PC-3 (cell line): ENCODE measurements around the gene CST11. TPM values are rescaled to one million over a fixed set of nuclear protein-coding genes. Genes with fewer than 3 reads are reported as not detected.

ENCODE experiments used
- ATAC-seq: fragments of 200-7000 bp; cut with Tn5 transposase; 2 replicates; pipeline ENCODE4 v1.9.1; 2020; ENCODE audit warnings: mild to moderate bottlenecking, moderate library complexity
- BruUV-seq: library from RNA; stranded (reverse); fragments of 400-500 nt; replicated peaks from 2 replicates; lab custom pipeline; 2021; lab: Mats Ljungman, UMichigan
- CTCF ChIA-PET: fragments of 300-600 bp; sonication (Branson Sonifier 250); formaldehyde crosslinking; loops from one replicate; lab custom pipeline; 2022; ENCODE audit warnings: antibody characterized with exemption; lab: Charles Lee
- POLR2A ChIA-PET: fragments of 300-600 bp; sonication (Branson Sonifier 250); formaldehyde crosslinking; loops from one replicate; lab custom pipeline; 2022; ENCODE audit warnings: antibody characterized with exemption; ENCODE audit not compliant: unreplicated experiment; lab: Charles Lee
- DNase-seq: peaks from one replicate; pipeline ENCODE4 v3.0.0-alpha.2; 2015
- H2AFZ ChIP-seq: fragments of 300-600 bp; sonication (generic); 2 replicates; pipeline ENCODE4 v1.6.0; 2016; ENCODE audit warnings: antibody characterized with exemption, low read length
- H3F3A ChIP-seq: fragments of 300-600 bp; sonication (generic); one replicate; pipeline ENCODE4 v1.6.0; 2017; ENCODE audit warnings: antibody characterized with exemption, low read length, control low read depth, mild to moderate bottlenecking; ENCODE audit not compliant: unreplicated experiment
- H3K27ac ChIP-seq: fragments of 300-600 bp; sonication (generic); 2 replicates; pipeline ENCODE4 v1.5.1; 2016; ENCODE audit warnings: mild to moderate bottlenecking, low read length
- H3K27me3 ChIP-seq: fragments of 300-600 bp; sonication (generic); 2 replicates; pipeline ENCODE4 v1.6.1; 2016; ENCODE audit warnings: low read length, mixed read lengths
- H3K36me3 ChIP-seq: fragments of 300-600 bp; sonication (generic); 2 replicates; pipeline ENCODE4 v1.6.1; 2016; ENCODE audit warnings: low read depth, mixed run types, low read length, mixed read lengths
- H3K4me1 ChIP-seq: fragments of 300-600 bp; sonication (generic); 2 replicates; pipeline ENCODE4 v1.5.1; 2016; ENCODE audit warnings: low read length; ENCODE audit not compliant: insufficient read depth
- H3K4me2 ChIP-seq: fragments of 300-600 bp; sonication (generic); 2 replicates; pipeline ENCODE4 v1.6.0; 2016; ENCODE audit warnings: low read length
- H3K4me3 ChIP-seq: fragments of 300-600 bp; sonication (generic); 2 replicates; pipeline ENCODE4 v1.5.1; 2016; ENCODE audit warnings: mild to moderate bottlenecking, low read length, mixed read lengths
- H3K79me2 ChIP-seq: fragments of 300-600 bp; sonication (generic); 2 replicates; pipeline ENCODE4 v1.6.1; 2017; ENCODE audit warnings: low read length, mixed read lengths
- H3K9ac ChIP-seq: fragments of 300-600 bp; sonication (generic); 2 replicates; pipeline ENCODE4 v1.6.0; 2016; ENCODE audit warnings: mild to moderate bottlenecking, low read length
- H3K9me2 ChIP-seq: fragments of 300-600 bp; sonication (generic); replicated peaks from 2 replicates; pipeline ENCODE4 v1.6.1; 2016; ENCODE audit warnings: mixed run types, low read length, mixed read lengths
- H3K9me3 ChIP-seq: fragments of 300-600 bp; sonication (generic); 2 replicates; pipeline ENCODE4 v1.6.1; 2016; ENCODE audit warnings: low read length, mixed read lengths
- H4K20me1 ChIP-seq: fragments of 300-600 bp; sonication (generic); 2 replicates; pipeline ENCODE4 v1.6.1; 2016; ENCODE audit warnings: low read length, mixed read lengths
- CTCF ChIP-seq: fragments of 300-600 bp; sonication (generic); conservative IDR thresholded peaks from 2 replicates; pipeline ENCODE4 v1.5.1; 2017; ENCODE audit warnings: antibody characterized with exemption, low read depth, mild to moderate bottlenecking, low read length
- EZH2 ChIP-seq: fragments of 300-600 bp; sonication (generic); IDR thresholded peaks from one replicate; pipeline ENCODE4 v1.6.1; 2017; ENCODE audit warnings: antibody characterized with exemption, mild to moderate bottlenecking, low read length; ENCODE audit not compliant: unreplicated experiment
- EZH2phosphoT487 ChIP-seq: fragments of 300-600 bp; sonication (generic); IDR thresholded peaks from 2 replicates; pipeline ENCODE4 v1.6.1; 2018; ENCODE audit warnings: mild to moderate bottlenecking, antibody characterized with exemption, low read length, borderline replicate concordance
- intact Hi-C: fragments of 100-400 bp; cut with micrococcal nuclease; formaldehyde crosslinking; loops from 2 replicates; pipeline ENCODE4 v1.9.0; 2023
- total RNA-seq: library from RNA; depleted of rRNA; stranded (reverse); fragments of >200 nt; gene quantifications from 2 replicates; pipeline ENCODE4 v1.2.3, GENCODE V29; 2014

The CST11 gene
- total RNA-seq, 1 experiment from 2014 or later, result not detected

DNA sequence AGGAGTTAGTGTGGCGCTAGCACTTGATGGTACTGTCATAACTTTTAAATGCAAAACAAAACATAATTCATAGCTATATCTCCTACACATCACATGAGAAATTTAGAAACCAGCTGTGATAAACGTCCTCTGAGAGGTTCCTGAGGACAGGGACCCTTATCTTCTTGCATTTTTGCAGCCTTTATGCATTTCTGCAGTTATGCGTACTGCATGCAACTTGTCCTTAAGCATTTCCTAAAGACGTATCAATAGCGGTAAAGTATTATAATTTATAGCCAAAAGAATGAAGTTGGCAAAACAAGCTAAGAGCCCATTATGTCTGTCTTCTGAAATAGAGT lies 33.0 kb downstream of the CST11 start:
- no peaks in the 10 kb centered on the region for H3K27me3 ChIP-seq
- no peaks in the 10 kb centered on the region for H3K36me3 ChIP-seq
- peak overlapping the region; percentile 14 for H3K27ac ChIP-seq
- H3F3A ChIP-seq, result no peaks in the 10 kb centered on the region
- H3K79me2 ChIP-seq, result peaks cover 64% of the 10 kb centered on the region
- DNase-seq (no peak), ATAC-seq (no peak)
- H3K4me3 ChIP-seq, result peak overlapping the region; percentile 74
- H4K20me1 ChIP-seq, result no peaks in the 10 kb centered on the region
- no peak for TF ChIP-seq CTCF
- no peak for TF ChIP-seq EZH2phosphoT487
- no peak for TF ChIP-seq EZH2
- intact Hi-C loops, result no loop called here
- peak overlapping the region; percentile 77 for H2AFZ ChIP-seq
- no peaks in the 10 kb centered on the region for H3K9me3 ChIP-seq
- peak overlapping the region; percentile 89 for H3K9ac ChIP-seq
- H3K4me2 ChIP-seq, result peak overlapping the region; percentile 81
- no peaks in the 10 kb centered on the region for H3K9me2 ChIP-seq
- no TSS peak for BruUV-seq
- peaks cover 12% of the 10 kb centered on the region for H3K4me1 ChIP-seq
- CTCF ChIA-PET, result no interaction called here
- POLR2A ChIA-PET, result interaction anchor here (0.7 kb wide), 1 partner anchor 800 kb away, joined by 3 read pairs; no protein-coding TSS in a partner anchor

GRCh38 chr20:23417861-23418260 lies 34.8 kb downstream of the CST11 start:
- intact Hi-C loops, result no loop called here
- Histone ChIP-seq H3K4me2 (no peak overlapping the region), H3K9me3 (no peaks in the 10 kb centered on the region), H3K27me3 (no peaks in the 10 kb centered on the region), H3K79me2 (peaks cover 82% of the 10 kb centered on the region), H3K4me3 (no peak overlapping the region), H3K4me1 (peaks cover 12% of the 10 kb centered on the region), H3K9ac (no peak overlapping the region), H3K9me2 (no peaks in the 10 kb centered on the region), H3F3A (no peaks in the 10 kb centered on the region), H3K27ac (no peak overlapping the region), H3K36me3 (no peaks in the 10 kb centered on the region), H4K20me1 (no peaks in the 10 kb centered on the region), H2AFZ (no peak overlapping the region)
- ATAC-seq (no peak), DNase-seq (no peak)
- no peak for TF ChIP-seq CTCF
- no peak for TF ChIP-seq EZH2phosphoT487
- TF ChIP-seq EZH2, result no peak
- no TSS peak for BruUV-seq
- POLR2A ChIA-PET, result interaction anchor here (0.6 kb wide), 1 partner anchor 67 kb away, joined by 3 read pairs; the partner anchor contains the start of gene NXT1
- CTCF ChIA-PET, result no interaction called here

DNA sequence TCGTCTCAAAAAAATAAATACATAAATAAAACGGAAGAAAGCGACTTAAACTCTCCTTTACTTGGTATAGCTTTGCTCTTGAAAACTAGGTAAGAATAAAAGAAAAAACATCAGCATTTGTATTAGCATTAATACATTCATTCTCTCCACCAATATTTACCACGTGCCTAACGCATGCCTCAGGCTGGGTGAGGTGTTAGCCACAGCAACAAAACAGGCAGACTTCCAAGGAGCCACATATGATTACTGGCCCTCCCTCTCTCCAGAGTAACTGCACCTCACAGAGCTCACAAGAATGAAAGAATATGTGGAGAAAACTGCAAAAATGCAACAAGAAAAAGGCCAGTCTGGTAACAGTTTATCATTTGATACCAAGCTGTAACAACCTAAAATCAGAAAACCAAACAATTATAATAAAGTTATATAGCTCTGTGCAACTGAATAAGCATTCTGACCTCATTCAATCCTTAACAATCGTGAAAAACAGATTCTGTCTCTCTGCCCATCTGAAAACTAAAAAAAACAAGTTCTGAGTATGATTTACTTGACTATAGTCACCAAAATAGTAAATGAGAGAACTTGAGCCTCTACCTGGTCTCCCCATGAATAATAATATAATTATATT lies 36.6 kb downstream of the CST11 start:
- Histone ChIP-seq H4K20me1 (peaks cover 6% of the 10 kb centered on the region; the same call in 1 of the 2 replicates), H3K4me1 (peaks cover 7% of the 10 kb centered on the region; the same call in 1 of the 2 replicates), H2AFZ (no peak overlapping the region), H3K4me2 (no peak overlapping the region), H3K9me3 (no peaks in the 10 kb centered on the region), H3K27ac (no peak overlapping the region), H3K4me3 (no peak overlapping the region), H3K9ac (no peak overlapping the region), H3K79me2 (peaks cover 98% of the 10 kb centered on the region), H3K9me2 (no peaks in the 10 kb centered on the region), H3K36me3 (no peaks in the 10 kb centered on the region), H3F3A (no peaks in the 10 kb centered on the region), H3K27me3 (no peaks in the 10 kb centered on the region)
- ChIA-PET POLR2A (no interaction called here), CTCF (no interaction called here)
- DNase-seq (no peak), ATAC-seq (no peak)
- intact Hi-C loops, result no loop called here
- no TSS peak for BruUV-seq
- TF ChIP-seq EZH2 (no peak), CTCF (no peak), EZH2phosphoT487 (no peak)
